HCT116 (cell line): ENCODE measurements around the gene SLC41A3.

Experiments
- EZH2 ChIP-seq: fragments of 200-600 bp; sonication (generic); IDR thresholded peaks from 2 replicates; pipeline ENCODE4 v1.6.1; 2017; ENCODE audit warnings: antibody characterized with exemption, mixed run types
- POLR2A ChIP-seq: IDR thresholded peaks from 2 replicates; pipeline ENCODE4 v1.7.0; 2011; ENCODE audit warnings: borderline replicate concordance; ENCODE audit not compliant: insufficient read depth, insufficient read length; ENCODE audit errors: extremely low read depth
- POLR2AphosphoS5 ChIP-seq: IDR thresholded peaks from 2 replicates; pipeline ENCODE4 v1.6.1; 2011; ENCODE audit warnings: mild to moderate bottlenecking, low read depth, low read length, moderate library complexity
- TF ChIP-seq, protein P1 (sequence below), 3 experiments: fragments of 200-600 bp in 1 of 3; sonication (generic) in 1 of 3; IDR thresholded peaks in 2 of 3; conservative IDR thresholded peaks in 1 of 3; 2 replicates each; pipeline ENCODE4 v1.5.1; 2012 to 2017; ENCODE audit warnings: low read depth in 2 of 3, low read length in 2 of 3, antibody characterized with exemption in 1 of 3, borderline replicate concordance in 1 of 3, control low read depth in 1 of 3, mild to moderate bottlenecking in 1 of 3, mixed read lengths in 1 of 3, mixed run types in 1 of 3, moderate library complexity in 1 of 3; ENCODE audit not compliant: insufficient read depth in 1 of 3
- TF ChIP-seq, protein P2 (sequence below): IDR thresholded peaks from 2 replicates; pipeline ENCODE4 v1.6.1; 2012
- TF ChIP-seq, protein P3 (sequence below): IDR thresholded peaks from 2 replicates; pipeline ENCODE4 v1.6.1; 2012

- TF ChIP-seq, protein P1, sequence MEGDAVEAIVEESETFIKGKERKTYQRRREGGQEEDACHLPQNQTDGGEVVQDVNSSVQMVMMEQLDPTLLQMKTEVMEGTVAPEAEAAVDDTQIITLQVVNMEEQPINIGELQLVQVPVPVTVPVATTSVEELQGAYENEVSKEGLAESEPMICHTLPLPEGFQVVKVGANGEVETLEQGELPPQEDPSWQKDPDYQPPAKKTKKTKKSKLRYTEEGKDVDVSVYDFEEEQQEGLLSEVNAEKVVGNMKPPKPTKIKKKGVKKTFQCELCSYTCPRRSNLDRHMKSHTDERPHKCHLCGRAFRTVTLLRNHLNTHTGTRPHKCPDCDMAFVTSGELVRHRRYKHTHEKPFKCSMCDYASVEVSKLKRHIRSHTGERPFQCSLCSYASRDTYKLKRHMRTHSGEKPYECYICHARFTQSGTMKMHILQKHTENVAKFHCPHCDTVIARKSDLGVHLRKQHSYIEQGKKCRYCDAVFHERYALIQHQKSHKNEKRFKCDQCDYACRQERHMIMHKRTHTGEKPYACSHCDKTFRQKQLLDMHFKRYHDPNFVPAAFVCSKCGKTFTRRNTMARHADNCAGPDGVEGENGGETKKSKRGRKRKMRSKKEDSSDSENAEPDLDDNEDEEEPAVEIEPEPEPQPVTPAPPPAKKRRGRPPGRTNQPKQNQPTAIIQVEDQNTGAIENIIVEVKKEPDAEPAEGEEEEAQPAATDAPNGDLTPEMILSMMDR (IDR thresholded peaks at IDR 0.05 in 2 of 3, conservative IDR thresholded peaks at IDR 0.05 in 1 of 3; ENCODE audit: borderline replicate concordance in 1 of 3, insufficient read depth in 1 of 3, low read depth in 2 of 3, low read length in 2 of 3) = no peak
- TF ChIP-seq, protein P2, sequence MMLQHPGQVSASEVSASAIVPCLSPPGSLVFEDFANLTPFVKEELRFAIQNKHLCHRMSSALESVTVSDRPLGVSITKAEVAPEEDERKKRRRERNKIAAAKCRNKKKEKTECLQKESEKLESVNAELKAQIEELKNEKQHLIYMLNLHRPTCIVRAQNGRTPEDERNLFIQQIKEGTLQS = no peak
- no peak for TF ChIP-seq POLR2AphosphoS5
- TF ChIP-seq, protein P3, sequence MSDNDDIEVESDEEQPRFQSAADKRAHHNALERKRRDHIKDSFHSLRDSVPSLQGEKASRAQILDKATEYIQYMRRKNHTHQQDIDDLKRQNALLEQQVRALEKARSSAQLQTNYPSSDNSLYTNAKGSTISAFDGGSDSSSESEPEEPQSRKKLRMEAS = no peak
- no peak for TF ChIP-seq EZH2
- no peak for TF ChIP-seq POLR2A
Observed at GRCh38 chr3:126018995-126019394, 64.9 kb downstream of the SLC41A3 start.
